NCI-H1105 (cell line): ENCODE results near the gene HOXB3.

Experiments
- DNase-seq: peaks from one replicate; lab custom pipeline; 2025; lab: John Stamatoyannopoulos, UW

The HOXB3 gene

GRCh38 chr17:48597778-48598631, 8.0 kb upstream of the HOXB3 start:
- DNase-seq, result peak; percentile 17

DNA sequence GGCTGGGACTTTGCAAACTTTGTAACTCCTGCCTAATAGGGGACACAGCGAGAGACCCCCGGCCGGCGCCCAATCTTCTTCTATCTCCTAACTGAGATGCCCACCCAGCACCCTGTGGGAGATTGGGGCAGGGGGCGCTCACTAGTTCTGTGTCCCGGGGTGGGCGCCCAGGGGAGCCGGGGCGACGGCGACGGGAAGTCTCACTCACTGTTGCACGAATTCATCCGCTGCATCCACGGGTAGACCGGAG, 7.4 kb upstream of the HOXB3 start:
- no peak for DNase-seq

- DNase-seq, result no peak
These were observed 6.9 kb upstream of the HOXB3 start for GRCh38 chr17:48596735-48597527.

- DNase-seq, result no peak
These were observed 6.1 kb upstream of the HOXB3 start for GRCh38 chr17:48596000-48596734.

DNA sequence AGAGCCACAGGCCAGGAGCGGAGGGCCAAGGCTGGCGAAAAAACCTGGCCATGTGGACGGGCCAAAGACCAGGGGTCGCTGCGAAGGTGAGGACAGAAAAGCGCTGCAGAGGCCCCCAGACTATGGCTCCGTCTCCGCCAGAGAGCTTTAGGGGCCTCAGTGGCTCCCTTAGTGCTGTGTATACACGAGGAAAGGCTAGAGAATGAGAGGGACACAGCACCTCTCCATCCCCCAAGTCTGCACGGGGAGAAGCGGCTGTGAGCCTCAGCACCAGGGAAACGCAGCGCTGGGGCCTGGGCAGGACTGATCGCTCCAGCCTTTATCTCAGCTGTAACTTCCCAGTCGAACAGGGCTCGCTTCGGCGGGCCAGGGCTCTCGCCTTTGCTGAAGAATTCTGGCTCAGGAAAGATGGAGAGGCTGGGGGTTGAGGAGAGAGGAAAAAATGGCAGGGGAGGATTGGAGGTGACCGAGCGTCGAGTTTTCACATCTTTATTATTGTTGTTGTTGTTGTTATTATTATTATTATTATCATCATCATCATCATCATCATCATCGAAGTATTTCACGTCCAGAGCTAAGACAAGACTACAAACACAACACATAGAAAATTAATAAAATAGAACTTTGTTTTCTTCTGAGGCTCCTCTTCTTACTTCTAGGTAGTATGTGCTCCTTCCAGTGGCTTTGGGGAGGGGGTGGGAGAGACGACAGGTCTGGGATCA, 5.4 kb upstream of the HOXB3 start:
- DNase-seq, result no peak

- DNase-seq, result no peak
These were observed 4.7 kb upstream of the HOXB3 start for GRCh38 chr17:48594538-48595277.

DNA sequence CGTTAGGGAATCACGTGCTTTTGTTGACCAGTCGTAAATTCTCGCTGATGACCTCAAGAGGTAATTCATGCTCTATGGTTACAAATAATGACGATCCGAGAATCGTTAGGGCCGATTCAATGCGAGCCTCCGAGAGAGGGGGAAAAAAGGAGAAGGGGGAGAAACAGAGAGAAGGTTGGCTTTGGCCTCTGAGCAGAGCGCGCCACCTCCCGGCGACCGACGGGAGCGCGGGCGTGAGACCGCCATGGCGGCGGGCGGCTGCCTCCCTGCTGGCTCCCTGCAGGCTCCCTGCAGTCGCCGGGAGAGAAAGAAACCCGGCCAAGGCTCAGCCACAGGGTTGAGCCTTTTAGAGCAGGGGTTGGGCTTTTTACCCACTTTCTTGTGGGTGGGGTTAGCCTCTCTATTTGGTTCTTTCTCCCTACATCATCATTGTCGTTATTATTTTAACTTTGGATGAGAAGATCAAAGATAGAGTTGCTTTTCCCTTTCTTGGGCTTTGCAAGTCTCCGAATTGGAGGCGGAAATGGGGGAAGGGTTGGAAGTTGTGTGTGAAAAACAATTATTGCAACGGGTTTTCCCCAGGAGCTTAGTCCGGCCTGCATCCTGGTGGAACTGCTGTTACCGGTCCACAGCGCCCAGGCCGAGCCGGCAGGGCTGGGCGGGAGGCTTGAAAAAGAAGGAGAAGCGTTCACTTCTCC, 3.9 kb upstream of the HOXB3 start:
- DNase-seq, result peak; percentile 73

DNA sequence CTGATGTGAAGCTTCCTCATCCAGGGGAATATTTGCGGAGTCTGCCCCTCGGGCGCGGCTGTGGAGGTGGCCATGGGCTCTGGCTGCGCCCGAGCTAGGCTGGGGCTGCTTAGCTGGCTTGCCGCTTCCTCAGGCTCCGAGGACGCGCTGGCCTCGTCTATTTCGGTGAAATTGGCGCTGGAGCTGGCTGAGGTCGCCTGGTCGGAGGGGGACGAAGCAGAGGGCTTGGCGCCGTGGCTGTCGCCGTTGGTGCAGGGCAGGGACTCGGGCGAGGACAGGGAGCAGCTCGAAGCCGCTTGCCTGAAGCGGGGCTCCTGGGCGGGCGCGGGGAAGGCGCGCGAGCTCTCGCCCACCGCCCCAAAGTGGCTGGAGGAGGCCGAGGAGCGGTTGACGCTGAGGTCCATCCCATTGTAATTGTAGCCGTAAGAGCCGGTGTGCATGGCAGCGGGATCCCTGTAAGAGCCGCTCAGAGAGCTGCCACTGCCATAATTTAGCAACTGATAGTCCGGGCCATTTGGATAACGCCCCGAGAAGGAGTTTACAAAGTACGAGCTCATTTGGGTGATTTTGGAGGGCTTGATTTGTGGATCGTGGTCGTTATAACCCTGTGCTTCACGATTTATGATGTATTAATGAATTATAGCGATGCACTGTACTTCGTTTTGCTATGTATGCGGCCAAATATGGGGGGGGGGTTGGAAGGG, 3.2 kb upstream of the HOXB3 start, which contains the start of gene HOXB5:
HOXB5 (minus strand) TSS at position 654 of the 704 bp plus-strand sequence; CDS start at position 557, 97 bp downstream.
- DNase-seq, result peak; percentile 25

- no peak for DNase-seq
These were observed 2.5 kb upstream of the HOXB3 start for GRCh38 chr17:48592577-48592976.

DNA sequence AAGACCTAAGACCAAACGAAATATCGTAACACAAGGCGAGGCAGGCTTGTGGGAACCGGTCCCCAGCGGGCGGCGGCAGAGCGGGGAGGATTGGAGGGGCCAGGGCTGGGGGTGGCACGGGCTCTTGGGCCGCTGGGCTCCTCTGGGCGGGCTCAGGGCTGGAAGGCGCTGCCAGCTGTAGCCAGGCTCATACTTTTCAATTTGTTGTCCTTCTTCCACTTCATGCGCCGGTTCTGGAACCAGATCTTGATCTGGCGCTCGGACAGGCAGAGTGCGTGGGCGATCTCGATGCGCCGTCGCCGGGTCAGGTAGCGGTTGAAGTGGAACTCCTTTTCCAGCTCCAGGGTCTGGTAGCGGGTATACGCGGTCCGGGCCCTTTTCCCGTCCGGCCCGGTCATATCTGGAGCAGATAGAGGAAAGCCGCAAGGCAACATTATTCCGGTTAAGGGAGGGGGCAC, 2.0 kb upstream of the HOXB3 start:
- DNase-seq, result no peak

DNA sequence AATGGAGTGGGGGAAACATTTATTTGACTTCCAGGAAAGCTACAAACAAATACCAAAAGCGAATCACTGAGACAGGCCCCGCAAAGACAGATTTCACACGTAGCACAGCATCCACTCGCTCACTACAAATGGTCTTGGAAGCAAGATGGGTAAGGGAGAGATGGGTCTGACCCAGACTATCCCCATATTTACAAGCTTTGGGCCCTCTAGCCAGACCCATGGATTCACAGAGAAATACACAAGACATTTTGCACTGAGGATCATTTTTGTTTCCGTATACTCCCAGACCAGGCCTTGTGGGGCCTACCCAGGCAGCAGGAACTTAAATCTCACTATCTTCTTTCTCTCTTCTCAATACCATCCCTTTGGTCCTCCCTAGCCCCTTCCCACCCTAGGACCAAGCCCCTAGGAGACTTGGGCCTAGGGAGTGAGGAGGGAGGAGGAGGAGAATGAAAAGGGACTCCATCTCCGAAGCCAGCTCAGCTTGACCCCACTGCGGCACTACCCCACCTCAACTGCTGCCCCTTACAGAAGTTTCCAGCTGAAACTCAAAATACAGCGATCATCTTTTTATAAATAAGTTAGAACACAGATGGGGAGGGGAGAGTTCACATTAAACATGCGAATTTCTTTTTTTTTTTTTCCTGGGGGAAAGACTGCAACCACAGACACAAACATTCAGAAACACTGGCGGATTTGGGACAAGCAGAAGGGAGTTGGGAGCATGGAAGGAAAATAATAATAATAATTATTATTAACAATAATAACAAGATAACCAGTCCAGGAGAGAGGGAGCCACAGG, 1.4 kb upstream of the HOXB3 start:
- no peak for DNase-seq

GRCh38 chr17:48590607-48591161, 643 bp upstream of the HOXB3 start:
- no peak for DNase-seq

- no peak for DNase-seq
These were observed 796 bp downstream of the HOXB3 start for GRCh38 chr17:48589060-48589830.

DNA sequence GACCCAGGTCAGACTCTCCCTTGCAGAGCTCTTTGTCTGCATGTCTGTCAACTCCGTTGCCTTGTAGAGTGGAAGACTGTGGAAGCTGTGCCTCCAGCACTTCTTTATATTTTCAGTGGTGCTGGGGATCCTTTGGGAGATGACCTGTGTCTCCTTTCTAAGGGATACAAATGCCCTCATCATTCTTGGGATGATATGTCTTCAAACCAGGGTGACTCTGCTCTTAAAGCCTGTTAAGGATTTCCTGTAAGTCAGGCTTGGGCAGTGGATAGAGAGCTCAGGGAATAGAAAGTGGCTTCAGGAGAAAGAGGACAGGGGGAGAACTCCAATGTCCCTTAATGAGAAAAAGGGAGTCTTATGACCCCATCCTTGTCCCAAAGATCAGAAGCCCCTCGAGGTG, 1.5 kb downstream of the HOXB3 start:
- no peak for DNase-seq

GRCh38 chr17:48588074-48588415, 2.0 kb downstream of the HOXB3 start:
- DNase-seq, result no peak

- no peak for DNase-seq
These were observed 2.6 kb downstream of the HOXB3 start for GRCh38 chr17:48587276-48588073.
